NK-92 (cell line): ENCODE data around the gene HNRNPUL2.
"Not testable (repeated sequence)": the region's sequence is repeated elsewhere in the genome, so short reads cannot be mapped to it uniquely, and the experiment has no call there.

ENCODE experiments used
- DNase-seq: peaks from one replicate; lab custom pipeline; 2025; ENCODE audit not compliant: unreplicated experiment; lab: John Stamatoyannopoulos, UW

HNRNPUL2 gene

GRCh38 chr11:62705880-62706849, 21.1 kb downstream of the HNRNPUL2 start:
- DNase-seq, result peak; percentile 72

GRCh38 chr11:62705413-62705812, 21.8 kb downstream of the HNRNPUL2 start:
- no peak for DNase-seq

- not testable (repeated sequence) for DNase-seq
Measured at GRCh38 chr11:62703921-62704320, 23.3 kb downstream of the HNRNPUL2 start.

- DNase-seq, result no peak
Measured at GRCh38 chr11:62702246-62702645, 25.0 kb downstream of the HNRNPUL2 start.

- DNase-seq, result no peak
Measured at GRCh38 chr11:62694455-62695167, 32.6 kb downstream of the HNRNPUL2 start.

GRCh38 chr11:62693624-62694023, 33.6 kb downstream of the HNRNPUL2 start:
- DNase-seq, result not testable (repeated sequence)

GRCh38 chr11:62689421-62690183, 37.7 kb downstream of the HNRNPUL2 start, which contains the start of gene LRRN4CL:
TSS of gene LRRN4CL (minus strand) at chr11:62689530. CDS start at chr11:62688508, 1,022 bp downstream.
- DNase-seq, result no peak

- no peak for DNase-seq
Measured at GRCh38 chr11:62688491-62688890, 38.8 kb downstream of the HNRNPUL2 start.

- DNase-seq, result no peak
Measured at GRCh38 chr11:62687508-62688396, 39.5 kb downstream of the HNRNPUL2 start.

- no peak for DNase-seq
Measured at GRCh38 chr11:62682518-62682917, 44.7 kb downstream of the HNRNPUL2 start.

- DNase-seq, result no peak
Measured at GRCh38 chr11:62680825-62681240, 46.4 kb downstream of the HNRNPUL2 start.

GRCh38 chr11:62678770-62679696, 48.2 kb downstream of the HNRNPUL2 start, which contains the start of gene UBXN1:
TSS of gene UBXN1 (minus strand) at chr11:62679073. CDS start at chr11:62678923, 150 bp downstream.
- no peak for DNase-seq

- no peak for DNase-seq
Measured at GRCh38 chr11:62678433-62678769, 48.9 kb downstream of the HNRNPUL2 start.

- no peak for DNase-seq
Measured at GRCh38 chr11:62677714-62678113, 49.5 kb downstream of the HNRNPUL2 start.

GRCh38 chr11:62677156-62677555, 50.1 kb downstream of the HNRNPUL2 start:
- no peak for DNase-seq

GRCh38 chr11:62676698-62677097, 50.6 kb downstream of the HNRNPUL2 start:
- no peak for DNase-seq

- not testable (repeated sequence) for DNase-seq
Measured at GRCh38 chr11:62675415-62675814, 51.8 kb downstream of the HNRNPUL2 start.

- no peak for DNase-seq
Measured at GRCh38 chr11:62673196-62673525, 54.1 kb downstream of the HNRNPUL2 start.
